Effector CD4-positive, alpha-beta T cell (primary cell): ENCODE data around the gene PIEZO2.

Source experiments
- DNase-seq: peaks from one replicate; pipeline ENCODE4 v3.0.0-alpha.2; 2020

PIEZO2 gene

GRCh38 chr18:11055721-11056120 is 93.6 kb downstream of the PIEZO2 start:
- no peak for DNase-seq

- DNase-seq, result no peak
Observed at GRCh38 chr18:11054497-11054896, 94.9 kb downstream of the PIEZO2 start.

DNA sequence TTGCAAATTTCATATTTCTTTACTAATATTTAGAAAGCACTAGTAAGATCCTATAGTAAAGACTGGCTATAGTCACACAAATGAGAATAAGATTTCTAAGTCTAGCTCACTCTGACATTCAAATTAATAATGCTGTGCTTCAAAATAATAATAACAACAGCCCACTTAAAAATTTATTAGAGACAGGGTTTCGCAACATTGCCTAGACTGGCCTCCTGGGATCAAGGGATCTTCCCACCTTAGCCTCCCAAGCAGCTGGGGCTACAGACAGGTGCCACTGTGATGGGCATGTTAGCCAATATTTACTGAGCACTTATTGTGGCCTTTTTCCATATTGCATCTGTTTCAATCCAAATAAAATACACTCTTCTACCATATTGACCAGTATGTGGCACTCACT is 96.1 kb downstream of the PIEZO2 start:
- DNase-seq, result no peak

GRCh38 chr18:11052800-11053199 is 96.6 kb downstream of the PIEZO2 start:
- no peak for DNase-seq

DNA sequence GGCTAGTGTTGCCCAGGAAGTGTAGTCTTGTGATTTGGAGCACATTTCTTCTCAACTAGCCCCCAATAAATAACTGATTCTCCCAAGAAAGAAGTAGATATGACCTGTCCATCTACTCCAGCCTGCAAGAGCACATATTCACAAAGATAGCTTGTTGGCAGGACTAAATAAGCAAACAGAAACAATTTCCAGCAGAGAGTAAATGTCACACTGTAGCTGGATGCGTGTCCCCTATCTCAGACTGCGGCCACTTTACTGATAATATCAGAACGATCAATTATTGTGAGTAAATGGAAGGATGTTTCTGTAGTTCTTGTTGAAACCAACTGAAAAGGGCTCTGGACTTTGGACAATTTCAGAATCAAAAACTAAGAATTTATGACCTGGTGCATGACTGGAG is 97.9 kb downstream of the PIEZO2 start:
- DNase-seq, result no peak

- DNase-seq, result no peak
Observed at GRCh38 chr18:11050966-11051365, 98.4 kb downstream of the PIEZO2 start.

DNA sequence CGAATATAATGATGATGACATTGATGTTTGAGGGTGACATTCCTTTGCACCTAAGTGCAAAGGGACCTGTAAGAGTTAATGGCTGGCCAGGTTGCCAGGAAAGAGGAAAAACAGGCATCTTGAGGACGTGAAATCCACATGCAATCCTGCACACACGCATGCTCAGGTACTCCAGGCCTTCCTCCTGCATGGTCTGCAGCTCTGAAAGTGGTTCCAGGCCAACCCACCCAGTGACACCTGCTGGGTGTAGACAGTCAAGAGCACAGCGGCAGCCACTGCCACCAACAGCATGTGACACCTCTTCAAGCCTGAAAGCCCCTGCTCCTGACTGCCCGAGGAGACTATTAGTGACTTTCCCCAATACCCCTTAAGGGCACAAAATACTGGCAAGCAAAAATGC is 101.6 kb downstream of the PIEZO2 start:
- DNase-seq, result no peak

- DNase-seq, result no peak
Observed at GRCh38 chr18:11047156-11047555, 102.2 kb downstream of the PIEZO2 start.

DNA sequence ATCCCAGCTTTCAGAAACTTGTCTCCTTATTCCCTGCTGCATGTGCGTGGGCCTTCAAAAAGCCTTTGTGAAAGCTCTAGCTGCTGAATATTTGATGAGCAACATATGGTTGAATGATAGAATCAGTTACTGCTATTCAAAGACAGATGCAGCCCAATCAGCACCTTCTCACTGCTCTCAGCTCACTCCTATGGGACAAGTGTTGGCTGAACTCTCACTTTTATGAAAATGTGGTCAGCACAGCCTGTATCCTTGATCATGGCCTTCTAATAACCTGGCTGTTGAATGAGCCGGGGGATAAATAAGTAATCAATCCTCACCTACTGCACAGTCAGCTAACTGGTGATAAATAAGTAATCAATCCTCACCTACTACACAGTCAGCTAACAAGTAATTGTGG is 103.2 kb downstream of the PIEZO2 start:
- no peak for DNase-seq

GRCh38 chr18:11043694-11044093 is 105.7 kb downstream of the PIEZO2 start:
- no peak for DNase-seq

DNA sequence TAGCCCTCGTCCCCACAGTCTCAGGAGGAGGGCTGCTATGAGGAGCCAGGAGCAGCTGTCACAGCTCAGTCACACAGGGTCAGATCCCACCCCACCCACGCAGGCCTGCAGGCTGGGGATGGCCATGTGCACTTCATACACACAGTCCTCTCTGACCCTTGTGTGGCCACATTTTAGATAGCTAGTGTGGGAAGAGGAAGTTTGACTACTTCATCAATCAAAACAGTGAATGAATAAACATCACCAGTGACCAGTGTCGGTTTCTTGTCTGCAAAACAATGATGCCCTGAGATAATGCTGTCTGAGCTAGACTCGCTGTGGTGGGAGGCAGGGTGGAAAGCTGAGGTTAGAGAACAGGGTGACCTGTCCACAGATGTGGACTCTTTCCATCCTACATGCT is 107.1 kb downstream of the PIEZO2 start:
- DNase-seq, result no peak

- no peak for DNase-seq
Observed at GRCh38 chr18:11040823-11041656, 108.3 kb downstream of the PIEZO2 start.

DNA sequence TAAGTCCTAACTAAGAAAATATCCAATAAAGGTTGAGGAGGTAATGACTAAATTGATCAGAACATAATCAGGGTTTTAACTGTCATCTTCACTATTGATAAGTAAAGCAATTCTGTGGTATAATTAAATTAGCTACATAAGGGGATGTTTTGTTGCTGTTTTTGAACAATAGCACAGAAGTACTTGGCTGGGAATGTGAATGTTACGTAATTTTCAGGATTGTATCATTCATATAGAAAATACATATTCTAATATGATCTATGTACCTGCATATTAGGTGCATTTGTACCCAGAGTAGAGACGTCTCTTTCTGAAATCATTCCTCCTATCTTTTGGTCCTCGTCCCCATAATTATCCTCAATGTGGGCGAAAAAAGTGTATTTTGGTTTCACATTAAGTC is 109.0 kb downstream of the PIEZO2 start:
- no peak for DNase-seq

DNA sequence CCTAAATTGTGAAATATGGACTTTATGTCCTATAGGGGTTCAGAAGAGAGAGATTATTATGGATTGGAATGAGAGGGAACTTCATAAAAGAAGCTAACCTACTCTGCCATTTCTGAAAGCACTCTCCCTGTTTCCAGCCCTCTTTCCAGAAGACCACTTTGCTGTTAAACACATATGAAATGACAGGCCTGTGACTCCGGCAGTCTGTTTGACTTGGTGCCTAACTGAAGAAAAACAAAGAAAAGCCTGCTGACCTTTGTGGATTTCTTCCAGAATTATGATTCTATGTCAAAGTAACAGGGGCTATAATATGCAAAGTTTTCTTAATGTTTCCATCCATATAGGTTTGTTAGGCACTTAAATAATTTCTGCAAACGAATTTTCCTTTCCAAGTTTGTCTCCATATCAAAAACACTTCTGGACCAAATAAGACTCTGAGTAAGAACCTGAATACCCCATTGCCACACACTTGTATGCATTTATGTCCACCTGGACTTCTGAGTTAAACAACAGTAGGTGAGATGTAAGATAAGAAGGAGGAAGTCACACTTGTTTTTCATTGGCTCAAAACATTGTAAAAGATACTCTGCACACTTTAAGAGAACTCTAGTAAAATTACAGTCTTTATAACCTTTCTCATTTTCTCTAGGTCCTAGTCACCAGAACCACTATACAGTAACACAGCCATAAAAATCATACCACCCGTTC is 111.7 kb downstream of the PIEZO2 start:
- DNase-seq, result no peak

- DNase-seq, result no peak
Observed at GRCh38 chr18:11035814-11036495, 113.4 kb downstream of the PIEZO2 start.

DNA sequence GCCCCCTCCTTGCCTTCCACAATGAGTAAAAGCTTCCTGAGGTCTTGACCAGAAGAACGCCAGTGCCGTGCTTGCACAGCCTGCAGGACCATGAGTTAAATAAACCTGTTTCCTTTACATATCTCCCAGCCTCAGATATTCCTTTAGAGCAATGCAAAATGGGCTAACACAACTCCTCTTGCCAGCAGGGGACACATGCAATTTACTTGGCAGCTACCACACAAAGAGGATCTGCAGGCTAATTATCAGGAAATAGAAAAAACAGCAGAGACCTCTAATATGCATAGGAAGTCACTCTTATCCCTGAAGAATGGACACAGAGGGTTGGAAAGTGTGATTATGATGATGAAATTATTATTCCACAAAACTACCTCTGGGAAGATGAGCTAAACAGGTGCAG is 114.0 kb downstream of the PIEZO2 start:
- DNase-seq, result no peak

DNA sequence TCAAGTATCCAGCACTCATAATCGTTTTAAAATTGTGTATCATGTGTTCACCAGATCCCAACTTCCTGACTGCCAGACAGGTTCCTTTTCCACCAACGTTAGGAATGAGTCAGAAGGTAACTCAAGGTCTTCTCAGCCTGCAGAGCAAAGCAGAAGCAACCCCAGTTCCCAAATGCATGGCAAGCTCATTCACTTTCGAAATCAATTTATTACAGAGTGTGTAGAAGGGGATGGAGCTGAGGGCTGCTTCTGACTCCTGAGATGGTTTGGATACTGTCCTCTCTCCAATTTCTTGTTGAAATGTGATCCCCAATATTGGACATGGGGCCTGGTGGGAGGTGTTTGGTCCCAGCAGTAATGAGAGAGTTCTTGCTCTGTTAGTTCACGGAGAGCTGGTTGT is 114.5 kb downstream of the PIEZO2 start:
- no peak for DNase-seq

DNA sequence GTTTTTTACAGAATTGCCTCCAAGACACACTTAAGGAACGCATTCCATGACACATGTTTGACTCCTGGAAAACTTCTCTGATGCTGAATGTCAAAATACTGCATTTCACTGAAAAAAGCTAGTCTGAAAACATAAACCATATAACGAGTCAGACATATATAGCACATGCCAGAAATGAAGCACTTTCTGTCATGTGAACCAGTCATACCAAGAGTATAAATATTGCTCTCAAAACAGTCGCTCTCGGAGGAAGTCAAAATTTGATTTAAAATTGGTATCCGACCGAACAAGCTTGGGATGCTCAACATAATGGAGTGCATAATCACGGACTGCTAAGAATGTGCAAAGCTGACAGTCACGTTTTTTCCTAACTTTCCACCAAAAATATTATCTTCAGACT is 115.9 kb downstream of the PIEZO2 start:
- DNase-seq, result no peak

GRCh38 chr18:11031966-11032365 is 117.4 kb downstream of the PIEZO2 start:
- DNase-seq, result no peak

DNA sequence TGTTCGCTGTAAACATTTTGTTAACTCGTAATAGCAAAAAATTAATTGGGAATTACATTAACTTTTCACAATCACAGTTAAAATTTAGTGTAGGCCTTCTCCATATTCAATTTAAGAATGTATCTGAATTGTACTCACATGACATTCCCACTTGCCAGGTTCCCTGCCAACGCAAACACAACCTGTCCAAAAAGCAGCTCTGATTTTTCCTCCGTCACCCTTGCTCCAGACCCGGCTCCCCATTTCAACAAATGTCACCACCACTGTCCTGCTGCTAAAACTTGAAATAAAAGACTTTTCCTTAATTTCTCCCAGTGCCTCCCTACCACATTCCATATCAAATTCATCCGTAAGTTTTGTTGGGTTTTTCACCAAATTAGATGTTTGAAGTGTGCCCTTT is 120.3 kb downstream of the PIEZO2 start:
- DNase-seq, result no peak

- DNase-seq, result no peak
Observed at GRCh38 chr18:11027862-11028261, 121.5 kb downstream of the PIEZO2 start.

- no peak for DNase-seq
Observed at GRCh38 chr18:11025671-11026070, 123.7 kb downstream of the PIEZO2 start.

DNA sequence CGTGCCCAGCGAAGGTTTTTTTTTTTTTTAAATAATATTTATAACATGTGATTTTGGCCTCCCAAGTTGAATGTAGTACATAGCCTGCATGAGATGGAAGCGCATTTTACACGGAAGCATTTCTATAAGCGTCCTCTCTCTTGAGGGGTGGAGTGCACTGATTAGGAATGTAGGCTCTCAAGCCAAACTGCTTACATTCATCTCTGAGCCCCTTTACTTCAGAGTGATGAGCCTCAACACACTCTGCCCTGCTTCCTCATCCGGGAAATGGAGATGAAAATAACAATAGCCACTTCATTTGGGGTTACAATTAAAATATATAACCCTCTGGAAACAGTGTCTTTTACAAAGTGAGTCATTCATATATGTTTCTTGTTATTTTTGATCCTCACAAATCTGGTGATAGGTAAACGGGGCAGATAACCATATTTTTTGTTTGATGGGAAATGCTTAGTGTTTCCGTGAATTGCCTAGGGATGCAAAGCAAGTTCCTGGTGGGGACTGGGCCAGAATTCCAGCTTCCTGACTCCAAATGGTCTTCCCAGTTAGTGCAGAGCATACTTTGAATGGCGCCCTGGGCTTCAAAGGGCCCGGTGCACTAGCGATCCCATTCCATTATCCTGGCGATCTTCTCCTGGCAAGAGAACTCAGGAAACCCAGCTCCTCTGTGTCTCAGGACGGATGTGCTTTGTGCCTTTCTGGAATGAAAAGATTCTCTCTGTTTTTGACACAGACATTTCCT is 124.3 kb downstream of the PIEZO2 start:
- DNase-seq, result no peak
